ENCODE results near the gene AQP11. TPM values are rescaled to one million over a fixed set of nuclear protein-coding genes. Genes with fewer than 3 reads are reported as not detected.

The AQP11 gene
- total RNA-seq, 6 experiments from 2014 or later: 3.9 to 11.9 (median 6.5) TPM

- H3K4me3 ChIP-seq: no peak overlapping the region
- no peak overlapping the region for H3K27ac ChIP-seq
- no peak for TF ChIP-seq POLR2A (IDR thresholded peaks at IDR 0.05)
- TF ChIP-seq CTCF (IDR thresholded peaks at IDR 0.05): no peak
- ATAC-seq (no peak), DNase-seq (no peak)
- no peaks in the 10 kb centered on the region for H3K4me1 ChIP-seq
- H3K9me3 ChIP-seq: no peaks in the 10 kb centered on the region
- intact Hi-C loops (cut with DNase I): loop anchor here (10.0 kb wide), 2 partner anchors 365 to 435 kb away; partner anchors contain the start of gene MYO7A (in 1 of the 2)
- no peaks in the 10 kb centered on the region for H3K27me3 ChIP-seq
- WGBS (ENCODE audit: insufficient coverage, low coverage, low lambda C conversion rate, missing lambda C conversion rate): 87% methylated on average over 5 of the region's 6 CpGs
- no peaks in the 10 kb centered on the region for H3K36me3 ChIP-seq
Observed at GRCh38 chr11:77559686-77560401, 29.9 kb upstream of the AQP11 start.

DNA sequence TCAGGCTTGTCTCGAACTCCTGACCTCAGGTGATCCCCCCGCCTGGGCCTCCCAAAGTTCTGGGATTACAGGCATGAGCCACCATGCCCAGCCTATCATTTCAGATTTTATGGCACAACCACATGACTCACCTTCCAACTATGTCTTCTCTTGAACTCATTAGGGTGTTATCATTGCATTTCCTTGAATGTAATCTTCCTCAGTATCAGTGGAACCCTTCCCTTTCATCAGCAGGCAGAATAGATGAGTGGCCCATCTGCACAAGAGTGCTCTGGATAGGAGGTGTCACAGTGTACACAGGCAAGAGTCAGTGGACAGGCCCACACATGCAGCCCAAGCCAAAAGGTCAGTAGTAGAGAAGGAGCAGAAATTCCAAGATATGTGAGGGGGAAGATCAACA lies 29.1 kb upstream of the AQP11 start:
- H3K4me3 ChIP-seq: no peak overlapping the region
- TF ChIP-seq POLR2A (IDR thresholded peaks at IDR 0.05) (no peak), CTCF (IDR thresholded peaks at IDR 0.05) (no peak)
- intact Hi-C loops (cut with DNase I): no loop called here
- no peaks in the 10 kb centered on the region for H3K9me3 ChIP-seq
- H3K27ac ChIP-seq: no peak overlapping the region
- H3K36me3 ChIP-seq: no peaks in the 10 kb centered on the region
- no peaks in the 10 kb centered on the region for H3K4me1 ChIP-seq
- no peak for ATAC-seq
- DNase-seq: no peak
- WGBS (ENCODE audit: insufficient coverage, low coverage, low lambda C conversion rate, missing lambda C conversion rate): no CpG with 5 or more reads among the region's 2 CpGs
- H3K27me3 ChIP-seq: no peaks in the 10 kb centered on the region

- Histone ChIP-seq H3K4me3 (no peak overlapping the region), H3K9me3 (no peaks in the 10 kb centered on the region), H3K27me3 (no peaks in the 10 kb centered on the region), H3K4me1 (no peaks in the 10 kb centered on the region), H3K27ac (no peak overlapping the region), H3K36me3 (no peaks in the 10 kb centered on the region)
- 100% methylated on average over 1 of the region's 1 CpG for WGBS (ENCODE audit: insufficient coverage, low coverage, low lambda C conversion rate, missing lambda C conversion rate)
- TF ChIP-seq POLR2A (IDR thresholded peaks at IDR 0.05) (no peak), CTCF (IDR thresholded peaks at IDR 0.05) (no peak)
- intact Hi-C loops (cut with DNase I): no loop called here
- DNase-seq (no peak), ATAC-seq (no peak)
Observed at GRCh38 chr11:77561257-77561656, 28.5 kb upstream of the AQP11 start.

DNA sequence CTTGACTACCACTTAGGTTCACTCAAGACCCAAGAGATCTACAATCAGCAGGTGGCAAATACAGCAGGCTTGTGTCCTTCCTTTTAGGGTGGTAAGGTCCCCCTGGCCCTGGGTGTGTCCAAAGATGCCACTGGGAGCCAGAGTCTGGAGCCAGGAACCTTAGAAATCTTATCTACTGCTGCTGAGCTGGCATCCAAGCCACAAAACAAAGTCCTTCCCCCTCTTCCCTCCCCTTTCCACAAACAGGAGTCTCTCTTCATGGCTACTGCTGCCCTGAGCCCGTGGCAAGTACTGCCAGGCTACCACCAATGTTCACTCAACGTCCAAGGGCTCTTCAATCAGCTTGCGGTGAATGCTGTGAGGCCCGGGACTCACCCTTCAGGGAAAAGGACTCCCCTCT lies 21.4 kb upstream of the AQP11 start:
- DNase-seq (no peak), ATAC-seq (no peak)
- Histone ChIP-seq H3K27me3 (no peaks in the 10 kb centered on the region), H3K4me1 (no peaks in the 10 kb centered on the region), H3K36me3 (no peaks in the 10 kb centered on the region), H3K9me3 (no peaks in the 10 kb centered on the region), H3K4me3 (no peak overlapping the region), H3K27ac (no peak overlapping the region)
- intact Hi-C loops (cut with DNase I): no loop called here
- TF ChIP-seq POLR2A (IDR thresholded peaks at IDR 0.05): no peak
- no peak for TF ChIP-seq CTCF (IDR thresholded peaks at IDR 0.05)
- WGBS (ENCODE audit: insufficient coverage, low coverage, low lambda C conversion rate, missing lambda C conversion rate): no CpG with 5 or more reads among the region's 4 CpGs

Data from right lobe of liver (tissue), 6 donors.